PC-3 (cell line): Measurements from ENCODE around the gene FMNL1.

Experiments
- EZH2 ChIP-seq: fragments of 300-600 bp; sonication (generic); IDR thresholded peaks from one replicate; pipeline ENCODE4 v1.6.1; 2017; ENCODE audit warnings: antibody characterized with exemption, mild to moderate bottlenecking, low read length; ENCODE audit not compliant: unreplicated experiment
- TF ChIP-seq, protein P1 (sequence below): fragments of 300-600 bp; sonication (generic); conservative IDR thresholded peaks from 2 replicates; pipeline ENCODE4 v1.5.1; 2017; ENCODE audit warnings: antibody characterized with exemption, low read depth, mild to moderate bottlenecking, low read length

GRCh38 chr17:45189009-45189408 lies 32.7 kb upstream of the FMNL1 start:
- TF ChIP-seq, protein P1, sequence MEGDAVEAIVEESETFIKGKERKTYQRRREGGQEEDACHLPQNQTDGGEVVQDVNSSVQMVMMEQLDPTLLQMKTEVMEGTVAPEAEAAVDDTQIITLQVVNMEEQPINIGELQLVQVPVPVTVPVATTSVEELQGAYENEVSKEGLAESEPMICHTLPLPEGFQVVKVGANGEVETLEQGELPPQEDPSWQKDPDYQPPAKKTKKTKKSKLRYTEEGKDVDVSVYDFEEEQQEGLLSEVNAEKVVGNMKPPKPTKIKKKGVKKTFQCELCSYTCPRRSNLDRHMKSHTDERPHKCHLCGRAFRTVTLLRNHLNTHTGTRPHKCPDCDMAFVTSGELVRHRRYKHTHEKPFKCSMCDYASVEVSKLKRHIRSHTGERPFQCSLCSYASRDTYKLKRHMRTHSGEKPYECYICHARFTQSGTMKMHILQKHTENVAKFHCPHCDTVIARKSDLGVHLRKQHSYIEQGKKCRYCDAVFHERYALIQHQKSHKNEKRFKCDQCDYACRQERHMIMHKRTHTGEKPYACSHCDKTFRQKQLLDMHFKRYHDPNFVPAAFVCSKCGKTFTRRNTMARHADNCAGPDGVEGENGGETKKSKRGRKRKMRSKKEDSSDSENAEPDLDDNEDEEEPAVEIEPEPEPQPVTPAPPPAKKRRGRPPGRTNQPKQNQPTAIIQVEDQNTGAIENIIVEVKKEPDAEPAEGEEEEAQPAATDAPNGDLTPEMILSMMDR: no peak
- TF ChIP-seq EZH2: no peak
